Natural killer cell (primary cell): ENCODE measurements around the gene EPHA4. TPM values are rescaled to one million over a fixed set of nuclear protein-coding genes. Genes with fewer than 3 reads are reported as not detected.

Source experiments
- ATAC-seq, 3 donors: fragments of 150-1000 bp in 2 of 3; fragments of 200-7000 bp in 1 of 3; cut with Tn5 transposase; 1 replicate in 1 of 3; 2 replicates in 2 of 3; pipeline ENCODE4 v1.10.0; 2021; ENCODE audit warnings: mild to moderate bottlenecking in 2 of 3, moderate library complexity in 2 of 3
- DNase-seq, 2 donors: peaks; one replicate each; pipeline versions ENCODE4 v3.0.0 to v3.0.0-alpha.2; 2013 to 2021; ENCODE audit warnings: mixed read lengths in 1 of 2
- H3K27ac ChIP-seq: one replicate; pipeline ENCODE4 v1.5.1; 2013; ENCODE audit warnings: mild to moderate bottlenecking, low read length
- H3K27me3 ChIP-seq: one replicate; pipeline ENCODE4 v1.6.1; 2013; ENCODE audit warnings: low read length; ENCODE audit not compliant: control insufficient read depth, insufficient read depth
- H3K36me3 ChIP-seq: one replicate; pipeline ENCODE4 v1.6.1; 2013; ENCODE audit warnings: low read length; ENCODE audit not compliant: control insufficient read depth, insufficient read depth
- H3K4me1 ChIP-seq: one replicate; pipeline ENCODE4 v1.6.1; 2013; ENCODE audit warnings: low read length; ENCODE audit not compliant: control insufficient read depth, insufficient read depth
- H3K4me3 ChIP-seq: one replicate; pipeline ENCODE4 v1.5.1; 2013; ENCODE audit warnings: low read length
- H3K9me3 ChIP-seq: one replicate; pipeline ENCODE4 v1.6.1; 2013; ENCODE audit warnings: low read length; ENCODE audit not compliant: control insufficient read depth, insufficient read depth
- H3K27ac Mint-ChIP-seq, 2 donors: one replicate each; pipeline ENCODE4 v1.8.0; 2022; ENCODE audit warnings: mild to moderate bottlenecking in 2 of 2, mixed read lengths in 2 of 2, moderate library complexity in 1 of 2
- H3K27me3 Mint-ChIP-seq, 2 donors: one replicate each; pipeline ENCODE4 v1.8.0; 2022; ENCODE audit warnings: low read depth in 2 of 2, mixed read lengths in 2 of 2
- H3K36me3 Mint-ChIP-seq: one replicate; pipeline ENCODE4 v1.8.0; 2022; ENCODE audit warnings: mixed read lengths
- H3K4me1 Mint-ChIP-seq, 2 donors: one replicate each; pipeline ENCODE4 v1.8.0; 2022; ENCODE audit warnings: mixed read lengths in 2 of 2
- H3K4me3 Mint-ChIP-seq: one replicate; pipeline ENCODE4 v1.8.0; 2022; ENCODE audit warnings: mild to moderate bottlenecking, moderate library complexity, mixed read lengths
- H3K9me3 Mint-ChIP-seq, 2 donors: one replicate each; pipeline ENCODE4 v1.8.0; 2022; ENCODE audit warnings: mixed read lengths in 2 of 2
- CTCF ChIP-seq: fragments of 200-600 bp; IDR thresholded peaks from one replicate; pipeline ENCODE4 v1.8.0; 2022; ENCODE audit warnings: antibody characterized with exemption
- WGBS: methylation state at CpG from one replicate; pipeline ENCODE4 v1.1.7; 2013; ENCODE audit warnings: missing lambda C conversion rate; ENCODE audit not compliant: insufficient coverage; 5-methylcytosine and 5-hydroxymethylcytosine counted together
- intact Hi-C: fragments of 100-400 bp; cut with micrococcal nuclease; formaldehyde crosslinking; loops from one replicate; pipeline ENCODE4 v1.14.2; 2022
- total RNA-seq, 4 donors: library from RNA; stranded (reverse); fragments of 120-200 nt in 1 of 4; gene quantifications; one replicate each; pipeline versions ENCODE4 v1.2.3 to v1.2.4, GENCODE V29; 2013 to 2022

The EPHA4 gene
- total RNA-seq, 3 donors from 2014 or later (not counting 1 experiment from before 2014, with no cell fraction given) = 27.2 to 48.6 (median 44.7) TPM

- Mint-ChIP-seq H3K9me3 (no peaks in the 10 kb centered on the region), H3K27ac (no peak overlapping the region)
- TF ChIP-seq CTCF = no peak
Observed at GRCh38 chr2:221429741-221430491, 142.2 kb downstream of the EPHA4 start.

DNA sequence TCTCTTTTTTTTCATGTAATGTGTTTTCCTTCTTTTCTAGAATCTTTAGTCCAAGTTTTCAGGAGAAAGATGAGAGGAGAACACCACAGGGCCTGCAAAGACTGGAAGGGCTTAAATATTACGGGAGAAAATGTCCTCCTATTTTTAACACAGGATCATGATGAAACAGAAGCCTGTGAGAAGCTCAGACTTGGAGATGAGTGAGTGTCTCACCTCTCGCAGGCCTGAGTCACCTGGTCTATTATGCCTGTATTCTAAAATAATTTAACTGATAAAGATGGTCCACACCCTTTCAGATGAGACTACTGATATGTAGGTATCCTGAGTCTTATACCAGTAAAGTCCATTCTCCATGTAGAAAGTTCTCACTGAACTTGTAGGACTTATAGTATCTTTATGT, 143.2 kb downstream of the EPHA4 start:
- 90% methylated on average over 1 of the region's 2 CpGs for WGBS
- H3K27ac Mint-ChIP-seq = no peak overlapping the region
- Histone ChIP-seq H3K9me3 (no peaks in the 10 kb centered on the region), H3K4me3 (no peak overlapping the region), H3K36me3 (peaks cover 56% of the 10 kb centered on the region), H3K27ac (no peak overlapping the region), H3K4me1 (no peaks in the 10 kb centered on the region), H3K27me3 (no peaks in the 10 kb centered on the region)
- ATAC-seq (no peak), DNase-seq (no peak)
- intact Hi-C loops = no loop called here
- TF ChIP-seq CTCF = no peak
- no peaks in the 10 kb centered on the region for H3K27me3 Mint-ChIP-seq
- H3K4me3 Mint-ChIP-seq = no peak overlapping the region
- peaks cover 7% of the 10 kb centered on the region for H3K36me3 Mint-ChIP-seq
- no peaks in the 10 kb centered on the region for H3K4me1 Mint-ChIP-seq
- no peaks in the 10 kb centered on the region for H3K9me3 Mint-ChIP-seq

More at GRCh38 chr2:221429741-221430491, 142.2 kb downstream of the EPHA4 start:
- no peak overlapping the region for H3K4me3 ChIP-seq
- no peaks in the 10 kb centered on the region for H3K27me3 Mint-ChIP-seq
- H3K27ac ChIP-seq = no peak overlapping the region
- no peak overlapping the region for H3K4me3 Mint-ChIP-seq
- intact Hi-C loops = no loop called here
- no peak for ATAC-seq
- H3K4me1 ChIP-seq = no peaks in the 10 kb centered on the region
- H3K36me3 Mint-ChIP-seq = peaks cover 7% of the 10 kb centered on the region
- no peak for DNase-seq
- H3K4me1 Mint-ChIP-seq = no peaks in the 10 kb centered on the region
- H3K27me3 ChIP-seq = no peaks in the 10 kb centered on the region
- H3K9me3 ChIP-seq = no peaks in the 10 kb centered on the region
- 94% methylated on average over 7 of the region's 7 CpGs for WGBS
- H3K36me3 ChIP-seq = peaks cover 59% of the 10 kb centered on the region

DNA sequence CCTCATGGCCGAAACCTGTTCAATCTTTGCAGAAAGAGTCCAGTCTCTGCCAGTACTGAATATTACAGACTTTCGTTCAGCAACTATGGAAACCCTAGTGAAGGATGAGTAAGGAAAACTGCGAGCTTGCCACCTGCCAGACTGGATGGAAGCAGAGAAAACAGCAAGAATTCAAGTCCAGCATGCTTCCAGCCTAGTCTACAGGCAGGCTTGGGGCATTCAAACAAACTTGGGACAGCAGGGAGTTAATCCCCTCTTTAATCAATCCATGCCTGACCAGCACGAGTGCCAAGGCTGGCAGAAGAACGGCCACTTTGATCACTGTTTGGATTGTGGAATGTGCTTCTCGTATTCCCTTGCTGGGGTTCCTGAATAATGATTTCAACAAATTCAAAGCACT, 145.2 kb downstream of the EPHA4 start:
- H3K36me3 Mint-ChIP-seq = peaks cover 7% of the 10 kb centered on the region
- no peak for ATAC-seq

More for the DNA sequence above, 145.2 kb downstream of the EPHA4 start:
- Histone ChIP-seq H3K27me3 (no peaks in the 10 kb centered on the region), H3K4me1 (no peaks in the 10 kb centered on the region), H3K36me3 (peaks cover 47% of the 10 kb centered on the region), H3K4me3 (no peak overlapping the region), H3K27ac (no peak overlapping the region), H3K9me3 (no peaks in the 10 kb centered on the region)
- Mint-ChIP-seq H3K4me1 (no peaks in the 10 kb centered on the region), H3K27me3 (no peaks in the 10 kb centered on the region), H3K27ac (no peak overlapping the region), H3K9me3 (no peaks in the 10 kb centered on the region), H3K4me3 (no peak overlapping the region)
- 88% methylated on average over 5 of the region's 6 CpGs for WGBS
- intact Hi-C loops = no loop called here
- no peak for DNase-seq
- TF ChIP-seq CTCF = no peak
